ENCODE results near the gene ECE2. TPM values are rescaled to one million over a fixed set of nuclear protein-coding genes. Genes with fewer than 3 reads are reported as not detected.

The ECE2 gene
- total RNA-seq, 1 donor from 2014 or later: not detected

DNA sequence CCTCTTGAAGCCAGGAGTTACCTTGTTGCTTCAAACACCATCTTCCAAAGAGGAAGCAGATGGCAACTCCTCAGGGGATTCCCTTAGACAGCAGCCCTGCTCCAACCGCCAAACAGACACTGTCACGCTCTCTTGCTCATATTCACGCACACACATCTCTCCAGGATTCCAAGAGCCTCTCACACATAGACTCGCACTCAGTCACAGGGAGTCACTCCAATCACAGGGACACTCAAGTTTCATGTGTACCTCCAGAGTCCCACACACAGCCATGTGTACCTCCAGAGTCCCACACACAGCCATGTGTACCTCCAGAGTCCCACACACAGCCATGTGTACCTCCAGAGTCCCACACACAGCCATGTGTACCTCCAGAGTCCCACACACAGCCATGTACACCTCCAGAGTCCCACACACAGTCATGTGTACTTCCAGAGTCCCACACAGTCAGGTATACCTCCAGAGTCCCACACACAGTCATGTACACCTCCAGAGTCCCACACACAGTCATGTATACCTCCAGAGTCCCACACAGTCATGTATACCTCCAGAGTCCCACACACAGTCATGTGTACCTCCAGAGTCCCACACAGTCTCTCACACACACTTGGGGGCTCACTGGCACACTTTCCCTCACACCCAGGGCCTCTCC lies 40.3 kb upstream of the ECE2 start:
- no peak overlapping the region for H3K4me3 Mint-ChIP-seq
- no peak overlapping the region for H3K27ac Mint-ChIP-seq
- no peaks in the 10 kb centered on the region for H3K36me3 Mint-ChIP-seq
- no peak for DNase-seq (ENCODE audit: low spot score in 2 of 2, unreplicated experiment in 2 of 2)
- TF ChIP-seq, protein P1, sequence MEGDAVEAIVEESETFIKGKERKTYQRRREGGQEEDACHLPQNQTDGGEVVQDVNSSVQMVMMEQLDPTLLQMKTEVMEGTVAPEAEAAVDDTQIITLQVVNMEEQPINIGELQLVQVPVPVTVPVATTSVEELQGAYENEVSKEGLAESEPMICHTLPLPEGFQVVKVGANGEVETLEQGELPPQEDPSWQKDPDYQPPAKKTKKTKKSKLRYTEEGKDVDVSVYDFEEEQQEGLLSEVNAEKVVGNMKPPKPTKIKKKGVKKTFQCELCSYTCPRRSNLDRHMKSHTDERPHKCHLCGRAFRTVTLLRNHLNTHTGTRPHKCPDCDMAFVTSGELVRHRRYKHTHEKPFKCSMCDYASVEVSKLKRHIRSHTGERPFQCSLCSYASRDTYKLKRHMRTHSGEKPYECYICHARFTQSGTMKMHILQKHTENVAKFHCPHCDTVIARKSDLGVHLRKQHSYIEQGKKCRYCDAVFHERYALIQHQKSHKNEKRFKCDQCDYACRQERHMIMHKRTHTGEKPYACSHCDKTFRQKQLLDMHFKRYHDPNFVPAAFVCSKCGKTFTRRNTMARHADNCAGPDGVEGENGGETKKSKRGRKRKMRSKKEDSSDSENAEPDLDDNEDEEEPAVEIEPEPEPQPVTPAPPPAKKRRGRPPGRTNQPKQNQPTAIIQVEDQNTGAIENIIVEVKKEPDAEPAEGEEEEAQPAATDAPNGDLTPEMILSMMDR (IDR thresholded peaks at IDR 0.05; ENCODE audit: unreplicated experiment): no peak
- H3K9me3 Mint-ChIP-seq: no peaks in the 10 kb centered on the region
- peaks cover 7% of the 10 kb centered on the region for H3K4me1 Mint-ChIP-seq
- H3K27me3 Mint-ChIP-seq (ENCODE audit: low read depth): peaks cover 64% of the 10 kb centered on the region

DNA sequence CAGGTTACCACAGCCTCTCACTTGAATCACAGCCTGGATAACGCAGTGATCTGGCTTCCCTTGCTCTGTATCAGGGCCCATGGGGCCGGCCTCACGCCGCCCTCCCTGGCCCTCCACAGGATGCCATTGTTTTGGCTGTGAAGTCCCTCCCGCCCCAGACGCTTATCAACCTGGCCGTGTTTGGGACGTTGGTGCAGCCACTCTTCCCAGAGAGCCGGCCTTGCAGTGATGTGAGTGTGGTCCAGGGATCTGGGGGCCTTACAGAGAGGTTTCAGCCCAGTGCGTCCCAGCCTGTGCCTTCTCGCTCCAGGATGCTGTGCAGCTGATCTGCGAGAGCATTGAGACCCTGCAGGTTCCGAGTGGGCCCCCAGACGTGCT lies 39.8 kb upstream of the ECE2 start:
- Mint-ChIP-seq H3K4me1 (peaks cover 5% of the 10 kb centered on the region), H3K9me3 (no peaks in the 10 kb centered on the region), H3K36me3 (no peaks in the 10 kb centered on the region), H3K4me3 (no peak overlapping the region), H3K27me3 (ENCODE audit: low read depth) (peaks cover 61% of the 10 kb centered on the region), H3K27ac (no peak overlapping the region)
- TF ChIP-seq, protein P1 (IDR thresholded peaks at IDR 0.05; ENCODE audit: unreplicated experiment): no peak
- no peak for DNase-seq (ENCODE audit: low spot score in 2 of 2, unreplicated experiment in 2 of 2)

DNA sequence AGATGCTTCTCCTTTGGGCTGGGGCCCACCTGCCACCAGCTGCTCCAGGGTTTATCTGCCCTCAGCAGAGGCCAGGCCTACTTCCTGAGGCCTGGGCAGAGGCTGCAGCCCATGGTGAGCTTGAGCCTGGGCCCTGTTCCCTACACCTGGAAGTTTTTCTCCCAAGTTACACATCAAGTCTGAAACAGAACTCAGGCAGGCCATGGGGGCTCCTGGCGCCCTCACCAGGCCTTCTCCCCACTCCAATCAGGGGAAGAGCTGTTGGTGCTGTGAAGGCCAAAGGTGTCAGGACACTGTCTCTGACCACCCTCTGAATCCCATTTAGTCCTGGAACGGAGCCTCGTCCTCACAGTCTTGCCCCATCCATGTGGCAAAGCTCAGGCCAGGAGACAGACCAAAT lies 39.2 kb upstream of the ECE2 start:
- peaks cover 55% of the 10 kb centered on the region for H3K27me3 Mint-ChIP-seq (ENCODE audit: low read depth)
- H3K27ac Mint-ChIP-seq: no peak overlapping the region
- TF ChIP-seq, protein P1 (IDR thresholded peaks at IDR 0.05; ENCODE audit: unreplicated experiment): no peak

DNA sequence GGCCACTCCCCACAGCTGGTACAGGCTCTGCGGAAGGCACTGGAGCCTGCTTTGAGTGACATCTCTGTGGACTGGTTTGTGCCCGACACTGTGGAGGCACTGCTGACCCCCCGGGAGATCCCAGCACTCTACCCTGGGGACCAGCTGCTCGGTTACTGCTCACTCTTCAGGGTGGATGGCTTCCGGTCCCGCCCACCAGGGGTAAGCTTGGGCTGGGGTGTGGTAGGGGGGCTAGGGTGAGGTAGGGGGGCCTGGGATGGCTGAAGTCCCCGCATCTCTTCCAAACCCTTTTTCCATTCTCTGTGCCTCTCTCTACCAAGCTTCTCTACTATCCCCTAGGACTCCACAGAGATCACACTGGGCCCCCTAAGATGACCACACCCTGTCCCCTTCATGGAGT lies 38.6 kb upstream of the ECE2 start:
- H3K36me3 Mint-ChIP-seq: peaks cover 2% of the 10 kb centered on the region
- no peak overlapping the region for H3K4me3 Mint-ChIP-seq
- DNase-seq (ENCODE audit: low spot score in 2 of 2, unreplicated experiment in 2 of 2): no peak
- TF ChIP-seq, protein P1 (IDR thresholded peaks at IDR 0.05; ENCODE audit: unreplicated experiment): no peak
- no peaks in the 10 kb centered on the region for H3K9me3 Mint-ChIP-seq
- H3K27ac Mint-ChIP-seq: no peak overlapping the region
- H3K4me1 Mint-ChIP-seq: no peaks in the 10 kb centered on the region
- peaks cover 49% of the 10 kb centered on the region for H3K27me3 Mint-ChIP-seq (ENCODE audit: low read depth)

More for the DNA sequence above, 39.2 kb upstream of the ECE2 start:
- Mint-ChIP-seq H3K4me1 (no peaks in the 10 kb centered on the region), H3K9me3 (no peaks in the 10 kb centered on the region), H3K4me3 (no peak overlapping the region), H3K36me3 (no peaks in the 10 kb centered on the region)
- DNase-seq (ENCODE audit: low spot score in 2 of 2, unreplicated experiment in 2 of 2): no peak

DNA sequence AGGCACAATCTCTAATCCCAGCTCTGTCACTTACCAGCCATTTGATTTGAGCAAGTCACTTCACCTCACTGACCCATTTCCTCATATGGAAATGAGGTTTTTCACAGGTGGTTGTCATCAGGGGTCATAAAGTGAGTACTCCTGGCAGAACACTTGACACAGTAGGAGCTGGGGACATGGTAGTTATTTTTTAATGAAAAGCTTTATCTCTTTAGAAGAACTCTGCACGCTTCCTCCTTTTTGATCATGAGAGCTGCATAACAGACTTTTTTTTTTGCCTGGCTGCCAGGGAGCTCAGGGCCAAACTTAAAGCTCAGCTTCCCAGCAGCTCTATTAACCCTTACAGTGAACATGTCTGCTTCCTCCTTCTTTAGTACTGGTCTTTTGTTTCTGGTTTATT lies 38.0 kb upstream of the ECE2 start:
- TF ChIP-seq, protein P1 (IDR thresholded peaks at IDR 0.05; ENCODE audit: unreplicated experiment): no peak
- Mint-ChIP-seq H3K27me3 (ENCODE audit: low read depth) (peaks cover 43% of the 10 kb centered on the region), H3K36me3 (peaks cover 7% of the 10 kb centered on the region)

More for the DNA sequence above, 38.0 kb upstream of the ECE2 start:
- Mint-ChIP-seq H3K4me1 (no peaks in the 10 kb centered on the region), H3K27ac (no peak overlapping the region), H3K9me3 (no peaks in the 10 kb centered on the region), H3K4me3 (no peak overlapping the region)
- no peak for DNase-seq (ENCODE audit: low spot score in 2 of 2, unreplicated experiment in 2 of 2)

Measured in mesothelial cell of epicardium (in vitro differentiated cells).